ENCODE data around the gene TP53I11.

DNA sequence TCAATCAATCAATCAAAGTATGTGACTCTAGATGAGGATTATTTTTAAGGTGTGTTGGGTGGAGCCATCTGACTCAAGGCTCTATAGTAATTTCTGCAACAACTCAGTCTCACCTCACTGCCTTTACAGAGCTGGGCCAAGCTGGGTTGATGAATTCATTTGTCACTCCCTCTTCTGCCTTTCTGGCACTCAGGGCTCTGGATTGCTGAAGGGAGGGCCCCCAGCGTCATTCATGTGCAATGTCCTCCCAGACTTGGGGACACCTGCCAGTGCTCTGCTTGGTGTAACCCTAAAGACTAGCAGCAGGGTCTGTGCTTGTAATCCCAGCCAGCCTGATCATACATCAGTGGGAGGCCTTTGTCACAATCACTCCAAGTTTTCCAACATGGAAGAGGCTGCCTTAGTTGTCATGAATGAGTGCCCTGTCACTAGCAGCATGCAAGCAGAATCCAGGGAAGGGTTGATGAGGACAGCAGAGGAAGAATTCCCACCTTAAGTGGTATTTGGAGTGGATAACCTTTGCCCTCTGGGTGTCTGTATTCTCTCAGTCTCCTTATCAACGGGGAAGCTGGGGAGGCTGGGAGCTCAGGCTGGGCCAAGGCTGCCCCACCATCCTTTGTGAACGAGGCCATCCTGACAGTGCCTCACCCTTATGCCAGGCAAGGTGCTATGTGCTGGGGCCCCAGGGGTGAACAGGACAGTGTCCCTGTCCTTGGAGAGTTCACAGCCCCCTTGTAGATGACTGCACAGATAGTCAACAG lies 2.0 kb upstream of the TP53I11 start:
- TF ChIP-seq ZBTB21 (CRISPR knock-in tag; IDR thresholded peaks at IDR 0.05; ENCODE audit: borderline replicate concordance) (no peak), SMAD4 (CRISPR knock-in tag; IDR thresholded peaks at IDR 0.05) (no peak)
- TF ChIP-seq, protein P1, sequence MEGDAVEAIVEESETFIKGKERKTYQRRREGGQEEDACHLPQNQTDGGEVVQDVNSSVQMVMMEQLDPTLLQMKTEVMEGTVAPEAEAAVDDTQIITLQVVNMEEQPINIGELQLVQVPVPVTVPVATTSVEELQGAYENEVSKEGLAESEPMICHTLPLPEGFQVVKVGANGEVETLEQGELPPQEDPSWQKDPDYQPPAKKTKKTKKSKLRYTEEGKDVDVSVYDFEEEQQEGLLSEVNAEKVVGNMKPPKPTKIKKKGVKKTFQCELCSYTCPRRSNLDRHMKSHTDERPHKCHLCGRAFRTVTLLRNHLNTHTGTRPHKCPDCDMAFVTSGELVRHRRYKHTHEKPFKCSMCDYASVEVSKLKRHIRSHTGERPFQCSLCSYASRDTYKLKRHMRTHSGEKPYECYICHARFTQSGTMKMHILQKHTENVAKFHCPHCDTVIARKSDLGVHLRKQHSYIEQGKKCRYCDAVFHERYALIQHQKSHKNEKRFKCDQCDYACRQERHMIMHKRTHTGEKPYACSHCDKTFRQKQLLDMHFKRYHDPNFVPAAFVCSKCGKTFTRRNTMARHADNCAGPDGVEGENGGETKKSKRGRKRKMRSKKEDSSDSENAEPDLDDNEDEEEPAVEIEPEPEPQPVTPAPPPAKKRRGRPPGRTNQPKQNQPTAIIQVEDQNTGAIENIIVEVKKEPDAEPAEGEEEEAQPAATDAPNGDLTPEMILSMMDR (IDR thresholded peaks at IDR 0.05), result no peak
- TF ChIP-seq, protein P2, sequence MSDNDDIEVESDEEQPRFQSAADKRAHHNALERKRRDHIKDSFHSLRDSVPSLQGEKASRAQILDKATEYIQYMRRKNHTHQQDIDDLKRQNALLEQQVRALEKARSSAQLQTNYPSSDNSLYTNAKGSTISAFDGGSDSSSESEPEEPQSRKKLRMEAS (CRISPR knock-in tag; IDR thresholded peaks at IDR 0.05), result no peak
